ENCODE measurements around the gene ADGRL1. TPM values are rescaled to one million over a fixed set of nuclear protein-coding genes. Genes with fewer than 3 reads are reported as not detected.
"Not testable (repeated sequence)": the region's sequence is repeated elsewhere in the genome, so short reads cannot be mapped to it uniquely, and the experiment has no call there.

ADGRL1 gene
- polyA plus RNA-seq, 1 experiment, result 2.0 TPM

DNA sequence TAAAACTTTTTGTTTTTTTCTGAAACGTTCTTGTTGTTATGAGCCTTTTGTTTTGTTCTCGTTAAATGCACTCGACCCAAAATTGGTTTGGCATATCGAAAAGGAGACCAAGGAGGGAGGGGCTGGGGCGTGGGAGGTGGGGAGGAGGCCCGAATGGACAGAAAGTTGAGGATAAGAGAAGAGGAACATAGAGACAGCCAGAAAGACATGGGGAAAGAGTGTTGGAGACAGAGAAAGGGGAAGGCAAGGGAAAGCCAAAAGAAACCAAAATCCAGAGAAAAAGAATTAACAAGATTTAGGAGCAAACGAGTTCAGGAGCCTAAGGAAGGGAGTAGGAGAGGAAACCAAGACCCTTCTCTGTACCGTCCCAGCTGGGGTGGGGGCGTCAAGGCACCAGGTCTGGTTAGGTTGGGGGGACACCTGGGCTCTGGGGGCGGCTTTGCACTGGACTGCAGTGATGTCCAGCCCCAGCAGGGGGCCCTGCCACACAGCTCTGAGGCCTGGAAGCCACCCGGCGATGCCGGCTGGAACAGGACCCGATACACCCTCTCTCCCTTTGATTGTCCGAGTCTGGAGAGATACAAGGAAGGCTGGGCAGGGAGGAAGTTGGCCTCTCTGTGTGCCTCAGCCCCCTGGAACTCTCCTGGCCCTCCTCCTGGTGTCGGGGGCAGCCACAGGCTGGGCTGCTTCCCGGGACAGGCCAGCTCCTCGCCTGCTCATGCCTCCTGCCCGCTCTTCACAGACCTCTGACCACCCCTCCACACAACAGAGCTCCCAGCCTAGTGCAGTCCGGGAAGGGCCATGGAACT lies 58.0 kb downstream of the ADGRL1 start:
- POLR2A ChIA-PET, result interaction anchor here (1.0 kb wide), 1 partner anchor 11 kb away, joined by 3 read pairs; the partner anchor contains the start of gene ASF1B
- H3K27me3 ChIP-seq (ENCODE audit: control insufficient read depth, insufficient read depth, low read length), result no peaks in the 10 kb centered on the region
- DNase-seq (ENCODE audit: low read depth, low spot score), result peak; percentile 15
- no peaks in the 10 kb centered on the region for H3K9me3 ChIP-seq (ENCODE audit: control insufficient read depth, insufficient read depth, low read length)
- CTCF ChIA-PET, result interaction anchor here (0.6 to 2.3 kb wide), 13 partner anchors 9 to 1145 kb away, joined by 3 to 25 read pairs (median 4); partner anchors contain the start of genes ASF1B and IL27RA
- no peak overlapping the region for H3K4me3 ChIP-seq (ENCODE audit: low read depth, low read length)
- TF ChIP-seq, protein P1, sequence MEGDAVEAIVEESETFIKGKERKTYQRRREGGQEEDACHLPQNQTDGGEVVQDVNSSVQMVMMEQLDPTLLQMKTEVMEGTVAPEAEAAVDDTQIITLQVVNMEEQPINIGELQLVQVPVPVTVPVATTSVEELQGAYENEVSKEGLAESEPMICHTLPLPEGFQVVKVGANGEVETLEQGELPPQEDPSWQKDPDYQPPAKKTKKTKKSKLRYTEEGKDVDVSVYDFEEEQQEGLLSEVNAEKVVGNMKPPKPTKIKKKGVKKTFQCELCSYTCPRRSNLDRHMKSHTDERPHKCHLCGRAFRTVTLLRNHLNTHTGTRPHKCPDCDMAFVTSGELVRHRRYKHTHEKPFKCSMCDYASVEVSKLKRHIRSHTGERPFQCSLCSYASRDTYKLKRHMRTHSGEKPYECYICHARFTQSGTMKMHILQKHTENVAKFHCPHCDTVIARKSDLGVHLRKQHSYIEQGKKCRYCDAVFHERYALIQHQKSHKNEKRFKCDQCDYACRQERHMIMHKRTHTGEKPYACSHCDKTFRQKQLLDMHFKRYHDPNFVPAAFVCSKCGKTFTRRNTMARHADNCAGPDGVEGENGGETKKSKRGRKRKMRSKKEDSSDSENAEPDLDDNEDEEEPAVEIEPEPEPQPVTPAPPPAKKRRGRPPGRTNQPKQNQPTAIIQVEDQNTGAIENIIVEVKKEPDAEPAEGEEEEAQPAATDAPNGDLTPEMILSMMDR (IDR thresholded peaks at IDR 0.05; ENCODE audit: low read depth, low read length), result peak; percentile 89
- no peak overlapping the region for H3K27ac ChIP-seq (ENCODE audit: low read depth, low read length)

DNA sequence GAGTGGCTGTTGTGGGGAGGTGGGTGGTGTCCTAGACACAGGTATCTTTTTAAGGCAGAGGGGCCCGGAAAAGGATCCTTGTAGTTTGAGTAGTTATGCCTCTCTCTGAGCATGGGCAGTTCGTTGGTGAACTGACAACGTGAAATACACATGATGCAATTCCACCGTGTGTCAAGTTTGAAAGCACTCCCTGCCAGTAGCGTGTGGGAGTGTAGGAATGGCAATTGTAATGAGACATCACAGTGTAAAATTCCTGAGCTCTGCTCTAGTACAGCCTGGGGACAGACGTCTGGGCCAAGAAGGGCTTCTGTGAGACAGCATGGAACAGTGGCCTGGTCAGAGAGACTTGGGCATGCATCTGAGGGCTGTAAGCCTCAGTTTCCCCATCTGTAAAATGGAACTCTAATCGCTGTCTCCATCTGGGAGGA lies 59.2 kb downstream of the ADGRL1 start:
- H3K27ac ChIP-seq (ENCODE audit: low read depth, low read length), result no peak overlapping the region
- POLR2A ChIA-PET, result interaction anchor here (0.7 kb wide), 1 partner anchor 10 kb away, joined by 3 read pairs; the partner anchor contains the start of gene ASF1B
- DNase-seq (ENCODE audit: low read depth, low spot score), result peak; percentile 34

DNA sequence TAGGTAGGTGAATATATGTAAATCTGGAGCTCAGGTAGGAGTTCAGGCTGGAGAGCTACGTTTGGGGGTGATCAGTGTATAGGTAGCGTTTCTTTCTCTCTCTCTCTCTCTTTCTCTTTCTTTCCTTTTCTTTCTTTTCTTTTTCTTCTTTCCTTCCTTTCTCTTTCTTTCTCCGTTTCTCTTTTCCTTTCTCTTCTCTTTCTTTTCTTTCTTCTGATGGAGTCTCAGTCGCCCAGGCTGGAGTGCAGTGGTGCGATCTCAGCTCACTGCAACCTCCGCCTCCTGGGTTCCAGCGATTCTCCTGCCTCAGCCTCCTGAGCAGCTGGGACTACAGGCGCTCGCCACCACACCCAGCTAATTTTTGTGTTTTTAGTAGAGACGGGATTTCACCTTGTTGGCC lies 59.8 kb downstream of the ADGRL1 start:
- POLR2A ChIA-PET; H3K27ac ChIP-seq (ENCODE audit: low read depth, low read length): not testable (repeated sequence)
- CTCF ChIA-PET, result interaction anchor here (0.7 to 1.9 kb wide), 4 partner anchors 9 to 334 kb away, joined by 3 to 21 read pairs (median 6); partner anchors contain the start of gene ASF1B

More for the DNA sequence above, 59.2 kb downstream of the ADGRL1 start:
- no peaks in the 10 kb centered on the region for H3K27me3 ChIP-seq (ENCODE audit: control insufficient read depth, insufficient read depth, low read length)
- no peak overlapping the region for H3K4me3 ChIP-seq (ENCODE audit: low read depth, low read length)
- TF ChIP-seq, protein P1 (IDR thresholded peaks at IDR 0.05; ENCODE audit: low read depth, low read length), result no peak
- H3K9me3 ChIP-seq (ENCODE audit: control insufficient read depth, insufficient read depth, low read length), result no peaks in the 10 kb centered on the region
- CTCF ChIA-PET, result interaction anchor here (0.8 to 2.3 kb wide), 5 partner anchors 8 to 334 kb away, joined by 3 to 25 read pairs (median 5); partner anchors contain the start of gene ASF1B

DNA sequence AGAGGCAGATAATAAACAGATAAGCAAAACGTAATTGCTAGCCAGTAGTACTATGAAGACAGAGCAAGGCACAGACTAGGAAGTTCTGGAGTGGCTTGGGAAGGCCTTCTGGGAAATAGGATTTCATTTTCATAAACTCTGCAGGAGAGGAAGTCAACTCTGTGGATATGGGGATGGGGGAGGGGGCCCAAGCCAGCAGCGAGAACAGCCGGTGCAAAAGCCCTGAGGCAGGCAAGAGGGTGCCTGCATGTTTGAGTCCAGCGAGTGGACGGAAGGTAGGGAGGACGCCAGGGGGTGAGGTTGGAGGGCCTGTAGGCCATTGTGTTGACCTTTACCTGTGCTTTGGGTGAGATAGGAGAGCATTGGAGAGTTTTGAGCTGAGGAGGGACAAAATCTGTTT lies 60.6 kb downstream of the ADGRL1 start:
- DNase-seq (ENCODE audit: low read depth, low spot score), result no peak
- Histone ChIP-seq H3K27me3 (ENCODE audit: control insufficient read depth, insufficient read depth, low read length) (no peaks in the 10 kb centered on the region), H3K27ac (ENCODE audit: low read depth, low read length) (no peak overlapping the region), H3K9me3 (ENCODE audit: control insufficient read depth, insufficient read depth, low read length) (no peaks in the 10 kb centered on the region), H3K4me3 (ENCODE audit: low read depth, low read length) (no peak overlapping the region)
- TF ChIP-seq, protein P1 (IDR thresholded peaks at IDR 0.05; ENCODE audit: low read depth, low read length), result no peak
- ChIA-PET CTCF (interaction anchor here (1.0 to 1.9 kb wide), 3 partner anchors 9 to 236 kb away, joined by 3 to 21 read pairs (median 10); partner anchors contain the start of gene ASF1B), POLR2A (interaction anchor here (0.6 kb wide), 1 partner anchor 236 kb away, joined by 5 read pairs; the partner anchor contains the start of gene ADGRE5)

More for the DNA sequence above, 59.8 kb downstream of the ADGRL1 start:
- not testable (repeated sequence) for H3K4me3 ChIP-seq (ENCODE audit: low read depth, low read length); H3K27me3 ChIP-seq (ENCODE audit: control insufficient read depth, insufficient read depth, low read length); H3K9me3 ChIP-seq (ENCODE audit: control insufficient read depth, insufficient read depth, low read length); DNase-seq (ENCODE audit: low read depth, low spot score)

DNA sequence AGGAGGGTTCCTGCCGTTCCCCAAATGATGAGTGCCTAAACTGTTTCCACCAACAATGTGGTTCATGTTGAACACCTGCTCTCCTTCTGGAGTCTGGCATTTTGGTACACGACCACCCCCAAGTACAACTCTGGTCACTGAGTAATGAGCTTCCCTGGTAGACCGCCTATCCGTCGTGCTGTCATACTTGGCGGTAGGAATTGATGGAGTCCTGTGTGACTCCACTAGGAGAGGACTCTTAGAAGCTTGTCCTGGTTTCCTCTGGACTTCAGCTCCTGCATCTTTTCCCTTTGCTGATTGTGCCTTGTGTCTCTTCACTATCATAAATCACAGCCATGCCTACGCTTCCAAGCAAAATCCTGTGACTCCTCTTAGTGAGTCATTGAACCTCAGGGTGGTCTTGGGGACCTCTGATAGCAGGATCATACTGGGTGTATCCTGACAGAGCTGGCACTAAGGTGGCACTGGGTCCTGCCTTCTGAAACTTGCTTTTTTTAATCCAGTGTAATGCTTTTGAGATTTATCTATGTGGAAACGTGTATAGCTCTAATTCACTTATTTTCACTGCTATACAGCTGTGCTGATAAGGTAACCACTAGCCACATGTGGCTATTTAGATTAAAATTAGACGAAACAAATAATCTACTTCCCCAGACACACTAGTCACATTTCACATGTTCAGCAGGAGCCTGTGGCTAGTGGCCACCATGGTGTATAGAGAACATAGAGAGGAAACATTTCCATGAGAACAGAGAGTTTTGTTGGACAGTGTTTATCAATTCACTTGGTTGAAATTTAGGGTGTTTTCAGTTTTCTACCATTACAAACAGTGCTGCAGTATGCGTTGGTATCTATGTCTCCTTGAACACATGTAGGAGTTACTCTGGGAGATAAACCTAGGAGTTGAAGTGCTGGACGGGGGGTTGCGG lies 63.4 kb downstream of the ADGRL1 start:
- H3K9me3 ChIP-seq (ENCODE audit: control insufficient read depth, insufficient read depth, low read length), result no peaks in the 10 kb centered on the region
- POLR2A ChIA-PET, result no interaction called here
- CTCF ChIA-PET, result interaction anchor here (0.7 kb wide), 1 partner anchor 263 kb away, joined by 3 read pairs; no protein-coding TSS in a partner anchor
- H3K4me3 ChIP-seq (ENCODE audit: low read depth, low read length), result no peak overlapping the region
- no peak for DNase-seq (ENCODE audit: low read depth, low spot score)
- H3K27me3 ChIP-seq (ENCODE audit: control insufficient read depth, insufficient read depth, low read length), result no peaks in the 10 kb centered on the region
- TF ChIP-seq, protein P1 (IDR thresholded peaks at IDR 0.05; ENCODE audit: low read depth, low read length), result no peak
- H3K27ac ChIP-seq (ENCODE audit: low read depth, low read length), result no peak overlapping the region
